Measurements from ENCODE around the gene DNAH9. TPM values are rescaled to one million over a fixed set of nuclear protein-coding genes. Genes with fewer than 3 reads are reported as not detected.

DNAH9 gene
- total RNA-seq, 1 donor from 2014 or later: 0.41 TPM

- Histone ChIP-seq H3K4me1 (no peaks in the 10 kb centered on the region), H3K9me3 (no peaks in the 10 kb centered on the region), H3K27ac (no peak overlapping the region), H3K27me3 (no peaks in the 10 kb centered on the region), H3K36me3 (no peaks in the 10 kb centered on the region), H3K4me3 (no peak overlapping the region)
- TF ChIP-seq CTCF (IDR thresholded peaks at IDR 0.05): no peak
- intact Hi-C loops (cut with DNase I): no loop called here
- DNase-seq (no peak), ATAC-seq (no peak)
Observed at GRCh38 chr17:11805138-11805537, 206.9 kb downstream of the DNAH9 start.

- H3K27ac ChIP-seq: no peak overlapping the region
- TF ChIP-seq CTCF (IDR thresholded peaks at IDR 0.05): no peak
- no peak for ATAC-seq
Observed at GRCh38 chr17:11805952-11806351, 207.7 kb downstream of the DNAH9 start.

DNA sequence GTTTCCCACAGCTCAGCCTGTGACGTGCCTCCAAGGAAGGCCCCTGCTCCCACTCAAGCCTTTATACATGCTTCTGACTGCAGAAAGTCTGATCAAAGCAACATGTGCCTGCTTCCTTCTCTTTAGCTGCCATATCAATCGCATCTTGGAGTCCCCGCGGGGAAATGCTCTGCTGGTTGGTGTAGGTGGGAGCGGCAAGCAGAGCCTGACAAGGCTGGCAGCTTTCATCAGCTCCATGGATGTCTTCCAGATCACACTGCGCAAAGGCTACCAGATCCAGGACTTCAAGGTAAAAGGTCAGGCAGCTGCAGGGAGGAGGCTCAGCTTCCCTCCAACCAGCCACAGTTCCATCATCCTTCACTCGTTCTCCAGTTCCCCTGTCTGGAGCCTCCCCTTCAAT is 209.3 kb downstream of the DNAH9 start:
- no peak for TF ChIP-seq CTCF (IDR thresholded peaks at IDR 0.05)
- no peaks in the 10 kb centered on the region for H3K36me3 ChIP-seq
- no peaks in the 10 kb centered on the region for H3K27me3 ChIP-seq
- intact Hi-C loops (cut with DNase I): no loop called here
- no peak overlapping the region for H3K4me3 ChIP-seq
- no peaks in the 10 kb centered on the region for H3K4me1 ChIP-seq
- no peaks in the 10 kb centered on the region for H3K9me3 ChIP-seq
- H3K27ac ChIP-seq: no peak overlapping the region
- no peak for ATAC-seq
- no peak for DNase-seq

More at GRCh38 chr17:11805952-11806351, 207.7 kb downstream of the DNAH9 start:
- H3K27me3 ChIP-seq: no peaks in the 10 kb centered on the region
- no peaks in the 10 kb centered on the region for H3K9me3 ChIP-seq
- no peak overlapping the region for H3K4me3 ChIP-seq
- no peaks in the 10 kb centered on the region for H3K36me3 ChIP-seq
- intact Hi-C loops (cut with DNase I): no loop called here
- no peaks in the 10 kb centered on the region for H3K4me1 ChIP-seq
- no peak for DNase-seq

GRCh38 chr17:11813278-11813677 is 215.0 kb downstream of the DNAH9 start:
- no peak overlapping the region for H3K27ac ChIP-seq
- intact Hi-C loops (cut with DNase I): no loop called here
- H3K9me3 ChIP-seq: no peaks in the 10 kb centered on the region
- DNase-seq: no peak
- H3K36me3 ChIP-seq: no peaks in the 10 kb centered on the region
- no peaks in the 10 kb centered on the region for H3K4me1 ChIP-seq
- no peak overlapping the region for H3K4me3 ChIP-seq
- no peak for TF ChIP-seq CTCF (IDR thresholded peaks at IDR 0.05)
- no peak for ATAC-seq
- H3K27me3 ChIP-seq: no peaks in the 10 kb centered on the region

DNA sequence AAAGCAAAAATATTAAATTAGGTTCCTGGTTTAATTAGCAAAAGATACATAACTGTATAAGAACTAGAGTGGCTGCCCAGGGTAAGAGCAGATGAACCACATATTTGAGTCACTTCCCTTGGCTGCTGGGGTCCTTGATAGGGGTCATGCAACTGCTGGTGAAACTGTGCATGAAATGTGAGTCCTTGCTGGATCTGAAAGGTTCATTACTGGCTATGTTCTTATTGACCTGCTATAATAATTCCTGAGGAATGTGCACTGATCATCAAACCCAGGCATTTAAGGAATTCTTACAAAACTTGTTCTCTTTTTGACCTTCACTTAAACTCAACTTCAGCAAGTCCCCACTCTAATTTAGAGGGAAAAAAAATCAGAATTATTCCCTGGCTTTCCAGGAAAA is 215.6 kb downstream of the DNAH9 start:
- no peak for TF ChIP-seq CTCF (IDR thresholded peaks at IDR 0.05)
- H3K27ac ChIP-seq: no peak overlapping the region
- ATAC-seq: no peak

DNA sequence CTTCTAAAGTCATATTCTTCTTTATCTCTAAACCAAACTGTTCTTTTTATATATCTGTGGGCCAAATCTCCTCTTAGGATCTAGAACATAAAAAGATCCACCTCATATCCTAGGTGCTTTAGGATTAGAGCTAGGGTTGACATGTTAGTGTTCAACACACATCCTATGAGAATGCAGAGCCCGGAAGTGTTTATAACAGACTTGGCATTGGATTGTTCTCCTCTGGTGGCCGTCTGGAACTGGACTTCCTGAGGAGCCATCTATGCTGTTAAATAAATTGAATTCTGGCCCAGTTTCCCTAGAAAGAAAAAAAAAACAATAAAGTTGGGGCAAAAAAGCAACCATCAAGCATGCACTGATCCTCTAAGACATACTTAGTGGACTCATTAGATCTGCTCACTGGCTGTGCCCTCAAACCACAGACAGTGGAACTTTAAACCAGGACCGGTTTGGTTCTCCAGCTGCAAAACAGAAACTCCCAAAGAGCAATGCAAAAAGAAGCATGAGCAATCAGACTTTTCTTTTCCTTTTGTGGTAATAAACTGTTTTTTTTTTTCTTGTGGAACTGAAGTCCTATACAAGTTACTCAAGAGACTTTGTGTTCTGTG is 216.5 kb downstream of the DNAH9 start:
- ATAC-seq: no peak
- TF ChIP-seq CTCF (IDR thresholded peaks at IDR 0.05): no peak
- DNase-seq: no peak
- Histone ChIP-seq H3K4me1 (no peaks in the 10 kb centered on the region), H3K27me3 (no peaks in the 10 kb centered on the region), H3K27ac (no peak overlapping the region), H3K36me3 (no peaks in the 10 kb centered on the region), H3K9me3 (no peaks in the 10 kb centered on the region), H3K4me3 (no peak overlapping the region)
- intact Hi-C loops (cut with DNase I): no loop called here

More for the DNA sequence above, 215.6 kb downstream of the DNAH9 start:
- intact Hi-C loops (cut with DNase I): no loop called here
- DNase-seq: no peak
- Histone ChIP-seq H3K27me3 (no peaks in the 10 kb centered on the region), H3K4me1 (no peaks in the 10 kb centered on the region), H3K4me3 (no peak overlapping the region), H3K36me3 (no peaks in the 10 kb centered on the region), H3K9me3 (no peaks in the 10 kb centered on the region)
